Psoas muscle (tissue), 8 donors: ENCODE results near the gene SPPL2C. TPM values are rescaled to one million over a fixed set of nuclear protein-coding genes. Genes with fewer than 3 reads are reported as not detected.

ENCODE experiments used
- ATAC-seq, 4 donors: fragments of 200-7000 bp; cut with Tn5 transposase; one replicate each; pipeline ENCODE4 v1.9.1; 2020; ENCODE audit warnings: moderate library complexity in 3 of 4, mild to moderate bottlenecking in 2 of 4
- DNase-seq, 2 donors: peaks; one replicate each; pipeline ENCODE4 v3.0.0-alpha.2; 2020
- H3K27ac ChIP-seq: fragments of 200-600 bp; one replicate; pipeline ENCODE4 v1.8.0; 2022
- H3K27me3 ChIP-seq, 3 donors: fragments of 200-600 bp in 1 of 3; one replicate each; pipeline versions ENCODE4 v1.6.1 to v1.8.0; 2013 to 2022; ENCODE audit warnings: low read length in 2 of 3, mild to moderate bottlenecking in 2 of 3, moderate library complexity in 1 of 3; ENCODE audit not compliant: insufficient read depth in 3 of 3
- H3K36me3 ChIP-seq, 2 donors: fragments of 200-600 bp in 1 of 2; one replicate each; pipeline versions ENCODE4 v1.6.1 to v1.8.0; 2013 to 2022; ENCODE audit warnings: low read depth in 1 of 2, mild to moderate bottlenecking in 1 of 2, moderate library complexity in 1 of 2; ENCODE audit not compliant: insufficient read depth in 1 of 2
- H3K4me1 ChIP-seq: fragments of 200-600 bp; one replicate; pipeline ENCODE4 v1.8.0; 2022
- H3K4me3 ChIP-seq: fragments of 200-600 bp; one replicate; pipeline ENCODE4 v1.8.0; 2022; ENCODE audit warnings: mild to moderate bottlenecking
- H3K9me3 ChIP-seq: fragments of 200-600 bp; one replicate; pipeline ENCODE4 v1.8.0; 2022
- CTCF ChIP-seq: fragments of 200-600 bp; IDR thresholded peaks from one replicate; pipeline ENCODE4 v1.8.0; 2022; ENCODE audit warnings: antibody characterized with exemption
- WGBS, 3 donors: extraction: QIAGEN DNeasy Blood & Tissue Kit; methylation state at CpG; one replicate each; pipeline versions ENCODE4 v1.1.6 to v1.1.7; 2013; 5-methylcytosine and 5-hydroxymethylcytosine counted together
- intact Hi-C, 2 donors: fragments of 100-400 bp; cut with DNase I; formaldehyde crosslinking; loops; one replicate each; pipeline versions ENCODE4 v1.11.0 to v1.14.2; 2022
- polyA plus RNA-seq, 3 donors: library from polyadenylated mRNA; stranded (reverse); fragments of 200-250 nt; gene quantifications; one replicate each; pipeline ENCODE4 v1.2.3, GENCODE V29; 2013
- total RNA-seq, 4 donors: library from RNA; stranded (reverse); fragmentation: NEBNext Ultra II Directional in 2 of 4; extraction: Animal tissue kit (Norgen Biotek cat#: 25700) in 2 of 4; gene quantifications; one replicate each; pipeline versions ENCODE4 v1.2.1 to v1.2.4, GENCODE V29; 2021 to 2023
- donor health status: healthy with polysubstance abuse.
- donor health status: DM: no; HTN: no; CAD: no; lungs with moderate emphysema.
- donor health status: Bipolar disorder and iron deficiency.
- donor health status: healthy.
- donor health status: DM: yes; HTN: yes; CAD: no.
- donor health status: DM: no; HTN: no; CAD: no.
- donor health status: DM: no; HTN: no; CAD: no.
- donor health status: DM: yes; HTN: yes; CAD: no.

Gene SPPL2C
- total and polyA plus RNA-seq, 7 donors, result not detected

- intact Hi-C loops, result loop anchor here (5.0 kb wide), 1 partner anchor 210 kb away; no protein-coding TSS in a partner anchor
- peak in 1 of 4 donors; percentile 35 for ATAC-seq
- peaks cover 0 to 6% (median 0%) of the 10 kb centered on the region in 3 donors for H3K27me3 ChIP-seq
These were observed 8.0 kb downstream of the SPPL2C start for GRCh38 chr17:45852535-45853297.

GRCh38 chr17:45854209-45854608, 9.5 kb downstream of the SPPL2C start:
- Histone ChIP-seq H3K36me3 (no peaks in the 10 kb centered on the region), H3K27me3 (peaks cover 0 to 12% (median 0%) of the 10 kb centered on the region in 3 donors), H3K4me3 (no peak overlapping the region), H3K9me3 (no peaks in the 10 kb centered on the region), H3K27ac (no peak overlapping the region), H3K4me1 (no peaks in the 10 kb centered on the region)
- WGBS, 3 donors, result 82 to 88% (median 85%) methylated on average over 9 of the region's 9 CpGs
- ATAC-seq (no peak), DNase-seq (no peak)
- intact Hi-C loops, result loop anchor here (5.0 kb wide), 1 partner anchor 212 kb away; no protein-coding TSS in a partner anchor
- no peak for TF ChIP-seq CTCF

More at GRCh38 chr17:45852535-45853297, 8.0 kb downstream of the SPPL2C start:
- no peak overlapping the region for H3K27ac ChIP-seq
- 20 to 24% (median 23%) methylated on average over 12 of the region's 12 CpGs for WGBS, 3 donors
- peak; percentile 86 for TF ChIP-seq CTCF
- DNase-seq, result peak in 1 of 2 donors; percentile 37
- peaks cover 5% of the 10 kb centered on the region for H3K4me1 ChIP-seq
- H3K36me3 ChIP-seq, result no peaks in the 10 kb centered on the region
- H3K9me3 ChIP-seq, result no peaks in the 10 kb centered on the region
- H3K4me3 ChIP-seq, result no peak overlapping the region

GRCh38 chr17:45855691-45856336, 11.1 kb downstream of the SPPL2C start:
- Histone ChIP-seq H3K36me3 (no peaks in the 10 kb centered on the region), H3K27me3 (peaks cover 0 to 12% (median 0%) of the 10 kb centered on the region in 3 donors), H3K4me1 (no peaks in the 10 kb centered on the region), H3K9me3 (no peaks in the 10 kb centered on the region), H3K27ac (no peak overlapping the region), H3K4me3 (no peak overlapping the region)
- ATAC-seq (no peak), DNase-seq (no peak)
- TF ChIP-seq CTCF, result no peak
- WGBS, 3 donors, result 67 to 77% (median 69%) methylated on average over 2 of the region's 2 CpGs
- intact Hi-C loops, result no loop called here

GRCh38 chr17:45857977-45858708, 13.5 kb downstream of the SPPL2C start:
- WGBS, 3 donors, result 32 to 37% (median 37%) methylated on average over 10 of the region's 10 CpGs
- peaks cover 0 to 12% (median 0%) of the 10 kb centered on the region in 3 donors for H3K27me3 ChIP-seq
- no peaks in the 10 kb centered on the region for H3K9me3 ChIP-seq
- DNase-seq, result no peak
- H3K36me3 ChIP-seq, result no peaks in the 10 kb centered on the region
- intact Hi-C loops, result no loop called here
- no peaks in the 10 kb centered on the region for H3K4me1 ChIP-seq
- no peak for TF ChIP-seq CTCF
- no peak overlapping the region for H3K27ac ChIP-seq
- no peak overlapping the region for H3K4me3 ChIP-seq
- ATAC-seq, result no peak
